RWPE1 (cell line): Measurements from ENCODE around the gene PAWR.
"Not testable (repeated sequence)": the region's sequence is repeated elsewhere in the genome, so short reads cannot be mapped to it uniquely, and the experiment has no call there.

Source experiments
- CTCF ChIA-PET: fragments of 350-600 bp; sonication (Branson Sonifier 250); formaldehyde crosslinking; extraction: SDS; loops from one replicate; lab custom pipeline; 2021; lab: Yijun Ruan, JAX
- POLR2A ChIA-PET: fragments of 400-600 bp; formaldehyde crosslinking; extraction: SDS; loops from one replicate; lab custom pipeline; 2020; ENCODE audit warnings: antibody characterized with exemption; ENCODE audit not compliant: low non-redundant PET; lab: Yijun Ruan, JAX
- DNase-seq: peaks from one replicate; pipeline ENCODE4 v3.0.0; 2012; ENCODE audit warnings: low spot score
- H3K27ac ChIP-seq: fragments of 450-650 bp; 2 replicates; pipeline ENCODE4 v1.5.1; 2017
- TF ChIP-seq, protein P1 (sequence below): fragments of 450-650 bp; conservative IDR thresholded peaks from 2 replicates; pipeline ENCODE4 v1.5.1; 2017; ENCODE audit warnings: low read depth, mild to moderate bottlenecking

Gene PAWR

DNA sequence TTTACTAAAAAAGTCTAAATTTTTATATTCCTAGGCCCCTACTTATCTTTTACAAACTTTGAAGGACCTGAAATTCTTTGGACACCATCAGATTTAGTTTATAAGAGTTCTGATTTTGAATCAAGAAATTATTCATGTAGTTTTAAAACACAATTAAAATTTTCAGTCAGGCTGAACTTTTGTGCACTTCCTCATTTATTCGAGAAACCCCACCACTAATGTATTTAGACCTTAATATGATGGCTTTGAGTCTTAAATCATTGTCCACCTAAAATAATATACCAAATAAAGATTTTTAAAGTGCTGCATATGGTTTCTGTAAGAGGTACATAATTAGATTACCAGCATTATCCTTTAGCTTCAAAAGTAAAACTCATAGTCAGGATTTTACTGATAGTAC, 103.4 kb downstream of the PAWR start:
- ChIA-PET CTCF (interaction anchor here (0.6 kb wide), 3 partner anchors 10 to 56 kb away, joined by 3 read pairs; no protein-coding TSS in a partner anchor), POLR2A (no interaction called here)
- DNase-seq: no peak
- no peak overlapping the region for H3K27ac ChIP-seq
- TF ChIP-seq, protein P1, sequence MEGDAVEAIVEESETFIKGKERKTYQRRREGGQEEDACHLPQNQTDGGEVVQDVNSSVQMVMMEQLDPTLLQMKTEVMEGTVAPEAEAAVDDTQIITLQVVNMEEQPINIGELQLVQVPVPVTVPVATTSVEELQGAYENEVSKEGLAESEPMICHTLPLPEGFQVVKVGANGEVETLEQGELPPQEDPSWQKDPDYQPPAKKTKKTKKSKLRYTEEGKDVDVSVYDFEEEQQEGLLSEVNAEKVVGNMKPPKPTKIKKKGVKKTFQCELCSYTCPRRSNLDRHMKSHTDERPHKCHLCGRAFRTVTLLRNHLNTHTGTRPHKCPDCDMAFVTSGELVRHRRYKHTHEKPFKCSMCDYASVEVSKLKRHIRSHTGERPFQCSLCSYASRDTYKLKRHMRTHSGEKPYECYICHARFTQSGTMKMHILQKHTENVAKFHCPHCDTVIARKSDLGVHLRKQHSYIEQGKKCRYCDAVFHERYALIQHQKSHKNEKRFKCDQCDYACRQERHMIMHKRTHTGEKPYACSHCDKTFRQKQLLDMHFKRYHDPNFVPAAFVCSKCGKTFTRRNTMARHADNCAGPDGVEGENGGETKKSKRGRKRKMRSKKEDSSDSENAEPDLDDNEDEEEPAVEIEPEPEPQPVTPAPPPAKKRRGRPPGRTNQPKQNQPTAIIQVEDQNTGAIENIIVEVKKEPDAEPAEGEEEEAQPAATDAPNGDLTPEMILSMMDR: no peak

DNA sequence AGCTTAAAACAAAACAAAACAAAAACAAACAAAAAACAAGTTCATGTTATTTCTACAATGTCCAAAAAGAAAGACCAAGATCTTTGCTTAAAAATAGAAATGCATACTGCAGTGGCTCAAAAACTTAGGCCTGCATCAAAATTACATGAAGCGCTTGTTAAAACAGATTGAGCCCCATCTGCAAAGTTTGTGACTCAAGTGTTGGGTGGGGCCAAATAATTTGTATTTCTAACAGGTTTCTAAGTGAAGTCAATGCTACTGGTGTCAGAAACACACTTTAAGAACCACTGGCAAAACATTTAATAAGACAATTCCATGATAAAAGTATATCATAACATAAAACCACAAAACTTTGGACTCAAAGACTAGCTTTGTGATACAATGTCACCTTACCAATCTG, 105.6 kb downstream of the PAWR start:
- no peak for DNase-seq
- TF ChIP-seq, protein P1: no peak
- ChIA-PET POLR2A (no interaction called here), CTCF (no interaction called here)
- no peak overlapping the region for H3K27ac ChIP-seq

DNA sequence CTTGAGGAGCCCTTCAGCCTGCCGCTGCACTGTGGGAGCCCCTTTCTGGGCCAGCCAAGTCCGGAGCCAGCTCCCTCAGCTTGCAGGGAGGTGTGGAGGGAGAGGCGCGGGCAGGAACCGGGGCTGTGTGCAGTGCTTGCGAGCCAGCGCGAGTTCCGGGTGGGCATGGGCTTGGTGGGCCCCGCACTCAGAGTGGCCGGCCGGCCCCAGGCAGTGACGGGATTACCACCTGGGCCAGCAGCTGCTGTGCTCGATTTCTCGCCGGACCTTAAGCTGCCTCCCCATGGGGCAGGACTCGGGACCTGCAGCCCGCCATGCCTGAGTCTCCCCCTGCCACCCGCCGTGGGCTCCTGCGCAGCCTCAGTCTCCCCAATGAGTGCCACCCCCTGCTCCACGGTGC, 116.9 kb downstream of the PAWR start:
- no peak for DNase-seq
- no peak overlapping the region for H3K27ac ChIP-seq
- POLR2A ChIA-PET: no interaction called here
- CTCF ChIA-PET: interaction anchor here (1.8 kb wide), 1 partner anchor 26 kb away, joined by 4 read pairs; no protein-coding TSS in a partner anchor
- TF ChIP-seq, protein P1: no peak

DNA sequence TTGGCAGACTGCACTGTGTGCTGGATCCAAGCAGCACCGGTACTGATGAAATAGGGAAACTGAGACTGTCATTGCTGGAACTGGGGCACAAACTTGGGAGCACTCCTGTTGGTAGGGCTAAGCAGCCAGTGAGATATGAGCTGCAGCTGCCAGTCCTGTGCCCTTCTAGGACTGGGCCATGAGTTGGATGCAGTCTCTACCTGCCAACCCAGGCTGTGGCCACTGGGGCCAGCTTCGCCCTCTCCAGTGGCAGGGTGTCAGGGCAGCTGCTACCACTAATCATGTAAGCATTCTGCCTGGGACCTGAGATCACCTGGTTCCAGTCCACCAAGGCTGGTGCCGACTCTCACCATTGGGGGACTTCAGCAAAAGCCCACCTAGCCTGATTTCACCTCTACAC, 121.1 kb downstream of the PAWR start:
- CTCF ChIA-PET: interaction anchor here (0.6 kb wide), 1 partner anchor 357 kb away, joined by 4 read pairs; no protein-coding TSS in a partner anchor
- H3K27ac ChIP-seq: no peak overlapping the region
- POLR2A ChIA-PET: no interaction called here
- TF ChIP-seq, protein P1: no peak
- no peak for DNase-seq

DNA sequence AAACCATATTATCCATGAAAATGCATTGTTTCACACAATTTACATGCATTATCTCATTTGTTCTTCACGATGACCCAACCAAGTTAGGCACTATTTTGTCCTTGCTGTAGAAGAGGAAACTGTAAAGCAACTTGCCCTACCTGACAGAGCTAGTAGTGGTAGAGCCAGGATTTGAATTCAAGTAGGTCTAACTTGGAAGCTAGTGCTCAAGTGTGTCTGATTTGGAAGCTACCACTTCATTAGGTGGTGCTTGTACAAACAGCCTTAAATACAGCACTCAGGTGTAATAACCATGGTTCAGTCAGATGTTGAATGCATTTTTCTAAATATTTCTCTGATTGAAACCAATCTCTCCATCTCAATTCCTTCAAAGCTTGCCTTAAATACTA, 123.6 kb downstream of the PAWR start:
- ChIA-PET CTCF (interaction anchor here (0.6 to 1.2 kb wide), 6 partner anchors 20 to 170 kb away, joined by 3 to 7 read pairs (median 4); no protein-coding TSS in a partner anchor), POLR2A (interaction anchor here (0.6 to 1.1 kb wide), 2 partner anchors 123 to 166 kb away, joined by 3 to 5 read pairs; no protein-coding TSS in a partner anchor)
- DNase-seq: no peak
- TF ChIP-seq, protein P1: no peak
- H3K27ac ChIP-seq: no peak overlapping the region

DNA sequence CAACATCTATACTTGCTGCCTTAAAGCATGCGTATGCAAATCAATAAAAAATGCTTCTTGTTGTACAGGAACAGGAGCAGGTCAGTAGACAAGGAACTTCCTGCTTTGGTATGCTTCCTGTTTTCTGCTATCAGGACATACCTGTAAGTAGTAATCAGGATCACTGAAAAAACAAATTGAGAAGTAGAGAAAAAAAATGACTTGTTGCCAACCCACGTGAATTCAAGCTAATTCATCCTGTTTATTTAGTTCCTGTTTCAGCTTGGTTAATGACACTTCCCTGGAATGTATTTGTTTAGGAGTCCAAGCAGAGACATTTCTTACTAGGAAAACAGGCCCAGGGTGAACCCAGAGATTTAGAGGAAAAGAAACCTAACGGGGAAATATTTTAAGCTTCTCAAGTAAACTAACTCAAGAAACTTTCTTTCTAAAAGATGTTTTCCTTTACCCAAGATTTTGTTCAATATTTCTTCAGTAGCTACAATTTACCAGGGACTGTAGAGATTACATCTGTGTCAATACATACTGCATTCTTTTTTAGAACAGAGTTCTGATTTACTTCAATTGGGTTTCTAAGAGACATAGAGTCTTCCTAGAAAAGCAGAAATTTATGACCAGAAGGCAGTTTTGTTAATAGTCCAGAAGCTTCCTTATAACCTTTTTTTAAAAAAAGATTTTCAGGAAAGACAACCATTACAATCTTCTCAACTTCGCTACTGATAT, 124.2 kb downstream of the PAWR start:
- DNase-seq: peak; percentile 20
- TF ChIP-seq, protein P1: no peak
- CTCF ChIA-PET: interaction anchor here (0.6 to 1.4 kb wide), 4 partner anchors 19 to 170 kb away, joined by 3 to 6 read pairs (median 4); no protein-coding TSS in a partner anchor
- POLR2A ChIA-PET: interaction anchor here (0.6 to 1.1 kb wide), 2 partner anchors 123 to 166 kb away, joined by 3 to 5 read pairs; no protein-coding TSS in a partner anchor
- H3K27ac ChIP-seq: no peak overlapping the region

DNA sequence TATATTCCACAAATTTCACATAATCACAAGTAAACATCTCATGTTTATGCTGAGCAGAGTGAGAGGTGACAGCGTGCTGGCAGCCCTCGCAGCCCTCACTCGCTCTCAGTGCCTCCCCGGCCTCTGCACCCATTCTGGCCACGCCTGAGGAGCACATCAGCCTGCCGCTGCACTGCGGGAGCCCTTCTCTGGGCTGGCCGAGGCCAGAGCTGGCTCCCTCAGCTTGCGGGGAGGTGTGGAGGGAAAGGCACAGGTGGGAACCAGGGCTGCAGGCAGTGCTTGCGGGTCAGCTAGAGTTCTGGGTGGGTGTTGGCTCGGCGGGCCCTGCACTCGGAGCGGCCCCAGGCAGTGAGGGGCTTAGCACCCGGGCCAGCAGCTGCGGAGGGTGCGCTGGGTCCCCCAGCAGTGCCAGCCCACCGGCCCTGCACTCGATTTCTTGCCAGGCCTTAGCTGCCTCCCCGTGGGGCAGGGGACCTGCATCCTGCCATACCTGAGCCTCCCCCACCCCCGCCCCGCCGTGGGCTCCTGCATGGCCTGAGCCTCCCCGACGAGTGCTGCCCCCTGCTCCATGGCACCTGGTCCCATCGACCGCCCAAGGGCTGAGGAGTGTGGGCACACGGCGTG, 125.9 kb downstream of the PAWR start:
- H3K27ac ChIP-seq: 0 out of 2 replicates have a peak overlapping the region, but pooled peaks have one; percentile 9
- CTCF ChIA-PET: interaction anchor here (0.6 to 1.4 kb wide), 2 partner anchors 17 to 28 kb away, joined by 3 to 5 read pairs; no protein-coding TSS in a partner anchor
- DNase-seq, POLR2A ChIA-PET: not testable (repeated sequence)
